AG04450 (cell line): Measurements from ENCODE around the gene ZC3H12D. TPM values are rescaled to one million over a fixed set of nuclear protein-coding genes. Genes with fewer than 3 reads are reported as not detected.

Source experiments
- CTCF ChIA-PET: fragments of 300-600, 350-600 bp; formaldehyde crosslinking; extraction: SDS; loops from one replicate; lab custom pipeline; 2022; ENCODE audit warnings: antibody characterized with exemption, inconsistent platforms; lab: Charles Lee
- POLR2A ChIA-PET: fragments of 350-600 bp; formaldehyde crosslinking; extraction: SDS; loops from one replicate; lab custom pipeline; 2021; ENCODE audit warnings: antibody characterized with exemption, inconsistent platforms; lab: Yijun Ruan, JAX
- DNase-seq: peaks from one replicate; pipeline ENCODE4 v3.0.0-alpha.2; 2011; ENCODE audit warnings: low read depth, low spot score
- H3K27ac ChIP-seq: one replicate; pipeline ENCODE4 v1.5.1; 2012; ENCODE audit warnings: low read depth, low read length, control low read depth
- H3K27me3 ChIP-seq: one replicate; pipeline ENCODE4 v1.6.0; 2012; ENCODE audit warnings: low read length; ENCODE audit not compliant: control insufficient read depth, insufficient read depth
- H3K4me3 ChIP-seq: 2 replicates; pipeline ENCODE4 v1.5.1; 2011; ENCODE audit warnings: mild to moderate bottlenecking, low read depth, low read length, control low read depth
- H3K9me3 ChIP-seq: 2 replicates; pipeline ENCODE4 v1.5.1; 2012; ENCODE audit warnings: low read length; ENCODE audit not compliant: control insufficient read depth, insufficient read depth
- CTCF ChIP-seq: IDR thresholded peaks from 2 replicates; pipeline ENCODE4 v1.5.1; 2011; ENCODE audit warnings: low read depth, low read length, control low read depth, inconsistent platforms
- polyA plus RNA-seq: library from polyadenylated mRNA; depleted of rRNA; stranded (reverse); fragments of >200 nt; gene quantifications from 2 replicates; pipeline ENCODE4 v1.2.3, GENCODE V29; 2011

ZC3H12D gene
- polyA plus RNA-seq, 1 experiment = 0.01 TPM

GRCh38 chr6:149478631-149479314 lies 6.0 kb downstream of the ZC3H12D start:
- ChIA-PET POLR2A (no interaction called here), CTCF (no interaction called here)
- H3K27me3 ChIP-seq = no peaks in the 10 kb centered on the region
- peaks cover 3% of the 10 kb centered on the region; the same call in 1 of the 2 replicates for H3K9me3 ChIP-seq
- H3K27ac ChIP-seq = no peak overlapping the region
- no peak for TF ChIP-seq CTCF
- no peak overlapping the region for H3K4me3 ChIP-seq
- DNase-seq = no peak

GRCh38 chr6:149477544-149477943 lies 7.3 kb downstream of the ZC3H12D start:
- Histone ChIP-seq H3K9me3 (peaks cover 3% of the 10 kb centered on the region; the same call in 1 of the 2 replicates), H3K4me3 (no peak overlapping the region), H3K27me3 (peaks cover 3% of the 10 kb centered on the region), H3K27ac (no peak overlapping the region)
- TF ChIP-seq CTCF = no peak
- ChIA-PET CTCF (no interaction called here), POLR2A (interaction anchor here (0.7 kb wide), 1 partner anchor 24 kb away, joined by 3 read pairs; no protein-coding TSS in a partner anchor)
- no peak for DNase-seq

- CTCF ChIA-PET = no interaction called here
These were observed 7.9 kb downstream of the ZC3H12D start for GRCh38 chr6:149476789-149477455.

GRCh38 chr6:149474108-149474935 lies 10.5 kb downstream of the ZC3H12D start:
- Histone ChIP-seq H3K4me3 (no peak overlapping the region), H3K27ac (no peak overlapping the region), H3K27me3 (peaks cover 6% of the 10 kb centered on the region), H3K9me3 (peaks cover 3% of the 10 kb centered on the region; the same call in 1 of the 2 replicates)
- no peak for TF ChIP-seq CTCF
- CTCF ChIA-PET = no interaction called here
- no peak for DNase-seq
- POLR2A ChIA-PET = no interaction called here

More at GRCh38 chr6:149476789-149477455, 7.9 kb downstream of the ZC3H12D start:
- DNase-seq = no peak
- H3K27me3 ChIP-seq = peaks cover 3% of the 10 kb centered on the region
- POLR2A ChIA-PET = no interaction called here
- no peak overlapping the region for H3K27ac ChIP-seq
- no peak overlapping the region for H3K4me3 ChIP-seq
- no peak for TF ChIP-seq CTCF
- H3K9me3 ChIP-seq = peaks cover 3% of the 10 kb centered on the region; the same call in 1 of the 2 replicates
